ENCODE results near the gene CAMKK1. TPM values are rescaled to one million over a fixed set of nuclear protein-coding genes. Genes with fewer than 3 reads are reported as not detected.

Gene CAMKK1
- total and polyA plus RNA-seq, 2 of the 4 experiments (the other 2 are of a cell fraction) = 4.1 to 8.2 TPM

DNA sequence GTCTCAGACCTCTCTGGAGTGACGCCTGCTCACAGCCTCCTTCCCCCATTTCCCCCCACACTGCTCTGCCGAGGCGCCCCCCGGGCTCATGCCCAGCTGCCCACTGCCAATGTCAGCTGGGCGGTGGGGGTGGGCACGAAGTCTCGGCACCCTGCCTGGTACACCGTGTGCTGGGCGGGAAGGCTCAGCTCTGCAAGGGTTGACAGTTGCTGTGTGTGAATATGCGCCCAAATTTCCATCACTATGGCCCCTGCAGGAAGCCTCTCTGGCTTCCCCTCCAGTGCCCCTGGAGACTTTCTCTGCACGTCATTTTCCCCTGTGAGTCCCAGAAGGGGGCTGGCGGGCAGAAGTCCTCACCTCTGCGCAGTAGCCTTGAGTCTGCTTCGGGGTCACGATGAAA, 11.6 kb upstream of the CAMKK1 start:
- CTCF ChIA-PET = interaction anchor here (2.3 kb wide), 1 partner anchor 9 kb away, joined by 9 read pairs; no protein-coding TSS in a partner anchor

More for the DNA sequence above, 11.6 kb upstream of the CAMKK1 start:
- H2BK120ac ChIP-seq (ENCODE audit: low read depth, low read length) = no peak overlapping the region
- dilution Hi-C loops (cut with HindIII; ENCODE audit: low sequenced_read_pairs, unreplicated experiment) = no loop called here
- H3K79me1 ChIP-seq (ENCODE audit: low read depth in 1 of 2, low read length in 2 of 2) = no peaks in the 10 kb centered on the region
- no peak overlapping the region for H3K4ac ChIP-seq (ENCODE audit: low read depth, low read length)
- no peak overlapping the region for H3K27ac ChIP-seq (ENCODE audit: insufficient read depth, low read length)
- H3K4me3 ChIP-seq (ENCODE audit: insufficient read depth, low read depth, low read length) = no peak overlapping the region
- H3K36me3 ChIP-seq (ENCODE audit: control insufficient read depth, insufficient read depth, low read length) = no peaks in the 10 kb centered on the region
- no peak overlapping the region for H2BK5ac ChIP-seq (ENCODE audit: low read depth, low read length, poor library complexity, severe bottlenecking)
- no peak for TF ChIP-seq MXI1 (IDR thresholded peaks at IDR 0.05; ENCODE audit: borderline replicate concordance, low read depth, low read length)
- no peak for TF ChIP-seq NFE2L2 (IDR thresholded peaks at IDR 0.05; ENCODE audit: low read depth, low read length)
- TF ChIP-seq RFX5 (IDR thresholded peaks at IDR 0.05; ENCODE audit: low read depth, low read length) = no peak
- no peak for TF ChIP-seq MAZ (IDR thresholded peaks at IDR 0.05; ENCODE audit: borderline replicate concordance, low read depth, low read length)
- no peak for TF ChIP-seq CEBPB (IDR thresholded peaks at IDR 0.05; ENCODE audit: low read depth, low read length)
- TF ChIP-seq CHD1 (IDR thresholded peaks at IDR 0.05; ENCODE audit: low read depth, low read length) = no peak
- TF ChIP-seq RCOR1 (IDR thresholded peaks at IDR 0.05; ENCODE audit: insufficient replicate concordance, low read length) = no peak
- TF ChIP-seq, protein P1, sequence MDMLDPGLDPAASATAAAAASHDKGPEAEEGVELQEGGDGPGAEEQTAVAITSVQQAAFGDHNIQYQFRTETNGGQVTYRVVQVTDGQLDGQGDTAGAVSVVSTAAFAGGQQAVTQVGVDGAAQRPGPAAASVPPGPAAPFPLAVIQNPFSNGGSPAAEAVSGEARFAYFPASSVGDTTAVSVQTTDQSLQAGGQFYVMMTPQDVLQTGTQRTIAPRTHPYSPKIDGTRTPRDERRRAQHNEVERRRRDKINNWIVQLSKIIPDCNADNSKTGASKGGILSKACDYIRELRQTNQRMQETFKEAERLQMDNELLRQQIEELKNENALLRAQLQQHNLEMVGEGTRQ (IDR thresholded peaks at IDR 0.05; ENCODE audit: low read depth, low read length) = no peak
- TF ChIP-seq, protein P2, sequence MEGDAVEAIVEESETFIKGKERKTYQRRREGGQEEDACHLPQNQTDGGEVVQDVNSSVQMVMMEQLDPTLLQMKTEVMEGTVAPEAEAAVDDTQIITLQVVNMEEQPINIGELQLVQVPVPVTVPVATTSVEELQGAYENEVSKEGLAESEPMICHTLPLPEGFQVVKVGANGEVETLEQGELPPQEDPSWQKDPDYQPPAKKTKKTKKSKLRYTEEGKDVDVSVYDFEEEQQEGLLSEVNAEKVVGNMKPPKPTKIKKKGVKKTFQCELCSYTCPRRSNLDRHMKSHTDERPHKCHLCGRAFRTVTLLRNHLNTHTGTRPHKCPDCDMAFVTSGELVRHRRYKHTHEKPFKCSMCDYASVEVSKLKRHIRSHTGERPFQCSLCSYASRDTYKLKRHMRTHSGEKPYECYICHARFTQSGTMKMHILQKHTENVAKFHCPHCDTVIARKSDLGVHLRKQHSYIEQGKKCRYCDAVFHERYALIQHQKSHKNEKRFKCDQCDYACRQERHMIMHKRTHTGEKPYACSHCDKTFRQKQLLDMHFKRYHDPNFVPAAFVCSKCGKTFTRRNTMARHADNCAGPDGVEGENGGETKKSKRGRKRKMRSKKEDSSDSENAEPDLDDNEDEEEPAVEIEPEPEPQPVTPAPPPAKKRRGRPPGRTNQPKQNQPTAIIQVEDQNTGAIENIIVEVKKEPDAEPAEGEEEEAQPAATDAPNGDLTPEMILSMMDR (conservative IDR thresholded peaks at IDR 0.05; ENCODE audit: low read depth, low read length) = no peak
- TF ChIP-seq, protein P3, sequence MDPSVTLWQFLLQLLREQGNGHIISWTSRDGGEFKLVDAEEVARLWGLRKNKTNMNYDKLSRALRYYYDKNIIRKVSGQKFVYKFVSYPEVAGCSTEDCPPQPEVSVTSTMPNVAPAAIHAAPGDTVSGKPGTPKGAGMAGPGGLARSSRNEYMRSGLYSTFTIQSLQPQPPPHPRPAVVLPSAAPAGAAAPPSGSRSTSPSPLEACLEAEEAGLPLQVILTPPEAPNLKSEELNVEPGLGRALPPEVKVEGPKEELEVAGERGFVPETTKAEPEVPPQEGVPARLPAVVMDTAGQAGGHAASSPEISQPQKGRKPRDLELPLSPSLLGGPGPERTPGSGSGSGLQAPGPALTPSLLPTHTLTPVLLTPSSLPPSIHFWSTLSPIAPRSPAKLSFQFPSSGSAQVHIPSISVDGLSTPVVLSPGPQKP (IDR thresholded peaks at IDR 0.05; ENCODE audit: borderline replicate concordance, low read depth, low read length) = no peak
- no peak for TF ChIP-seq MAFK (IDR thresholded peaks at IDR 0.05; ENCODE audit: low read depth, low read length)
- TF ChIP-seq POLR2A (IDR thresholded peaks at IDR 0.05; ENCODE audit: low read depth, low read length) = no peak
- no peak for TF ChIP-seq FOS (IDR thresholded peaks at IDR 0.05; ENCODE audit: low read depth, low read length)
- no peak for TF ChIP-seq SMC3 (IDR thresholded peaks at IDR 0.05; ENCODE audit: low read depth, low read length)
- TF ChIP-seq BHLHE40 (IDR thresholded peaks at IDR 0.05; ENCODE audit: low read depth, low read length) = no peak
- TF ChIP-seq RAD21 (IDR thresholded peaks at IDR 0.05; ENCODE audit: low read length) = no peak
- POLR2A ChIA-PET (ENCODE audit: unreplicated experiment) = no interaction called here
- no peak overlapping the region for H2AK5ac ChIP-seq (ENCODE audit: low read depth, low read length)
- H3K14ac ChIP-seq (replicated peaks; ENCODE audit: low read depth, low read length) = no peak overlapping the region
- no peak overlapping the region for H4K8ac ChIP-seq (ENCODE audit: low read depth in 2 of 2, low read length in 2 of 2)
- H4K5ac ChIP-seq (ENCODE audit: low read depth, low read length) = no peak overlapping the region
- in situ Hi-C loops (cut with MboI; ENCODE audit: low sequenced_read_pairs) = no loop called here
- 0 out of 2 replicates have a peak, but pooled peaks cover 4% of the 10 kb centered on the region for H4K20me1 ChIP-seq (ENCODE audit: insufficient read depth, low read length)
- H3K18ac ChIP-seq (ENCODE audit: low read depth, low read length) = no peak overlapping the region
- H3K4me1 ChIP-seq (ENCODE audit: control insufficient read depth, insufficient read depth, low read length) = no peaks in the 10 kb centered on the region
- ATAC-seq (ENCODE audit: low read depth) (no peak), DNase-seq (no peak)
- no peaks in the 10 kb centered on the region for H3K9me1 ChIP-seq (ENCODE audit: insufficient read depth, low read length)
- H3K27me3 ChIP-seq (ENCODE audit: control insufficient read depth, insufficient read depth, low read length) = peaks cover 3% of the 10 kb centered on the region; the same call in 1 of the 2 replicates
- H3K23ac ChIP-seq (ENCODE audit: low read depth, low read length) = no peak overlapping the region
- H3K4me2 ChIP-seq (ENCODE audit: low read depth, low read length) = no peak overlapping the region
- no peak overlapping the region for H3K9ac ChIP-seq (ENCODE audit: low read depth, low read length)
- H2BK20ac ChIP-seq (ENCODE audit: low read depth, low read length) = no peak overlapping the region
- no peak overlapping the region for H4K91ac ChIP-seq (ENCODE audit: insufficient read depth, low read depth, low read length)
- BruUV-seq (replicated peaks) = no TSS peak
- 92% methylated on average over 5 of the region's 15 CpGs; no CpG with 5 or more reads in 1 of the 2 experiments for WGBS, 2 experiments (ENCODE audit: extremely low coverage in 2 of 2, insufficient read length in 1 of 2)
- H2AK9ac ChIP-seq (replicated peaks; ENCODE audit: low read depth, low read length, poor library complexity) = no peak overlapping the region
- H2BK15ac ChIP-seq (ENCODE audit: low read depth, low read length) = no peak overlapping the region
- H3K56ac ChIP-seq (ENCODE audit: extremely low read depth, insufficient read depth, low read length) = no peak overlapping the region
- intact Hi-C loops (cut with micrococcal nuclease) = no loop called here
- H2AFZ ChIP-seq (replicated peaks; ENCODE audit: low read length, poor library complexity) = no peak overlapping the region
- no peaks in the 10 kb centered on the region for H3K9me3 ChIP-seq (ENCODE audit: control insufficient read depth, insufficient read depth, low read length)
